22Rv1 (cell line): Measurements from ENCODE around the gene TACC2.

ENCODE experiments used
- H3K27ac ChIP-seq: fragments of 450-650 bp; 2 replicates; pipeline ENCODE4 v1.5.1; 2017
- CTCF ChIP-seq: fragments of 450-650 bp; IDR thresholded peaks from 2 replicates; pipeline ENCODE4 v1.5.1; 2017; ENCODE audit warnings: mild to moderate bottlenecking
- ZFX ChIP-seq: fragments of 450-650 bp; IDR thresholded peaks from 2 replicates; pipeline ENCODE4 v1.6.1; 2017; ENCODE audit warnings: antibody characterized with exemption, borderline replicate concordance

Gene TACC2

DNA sequence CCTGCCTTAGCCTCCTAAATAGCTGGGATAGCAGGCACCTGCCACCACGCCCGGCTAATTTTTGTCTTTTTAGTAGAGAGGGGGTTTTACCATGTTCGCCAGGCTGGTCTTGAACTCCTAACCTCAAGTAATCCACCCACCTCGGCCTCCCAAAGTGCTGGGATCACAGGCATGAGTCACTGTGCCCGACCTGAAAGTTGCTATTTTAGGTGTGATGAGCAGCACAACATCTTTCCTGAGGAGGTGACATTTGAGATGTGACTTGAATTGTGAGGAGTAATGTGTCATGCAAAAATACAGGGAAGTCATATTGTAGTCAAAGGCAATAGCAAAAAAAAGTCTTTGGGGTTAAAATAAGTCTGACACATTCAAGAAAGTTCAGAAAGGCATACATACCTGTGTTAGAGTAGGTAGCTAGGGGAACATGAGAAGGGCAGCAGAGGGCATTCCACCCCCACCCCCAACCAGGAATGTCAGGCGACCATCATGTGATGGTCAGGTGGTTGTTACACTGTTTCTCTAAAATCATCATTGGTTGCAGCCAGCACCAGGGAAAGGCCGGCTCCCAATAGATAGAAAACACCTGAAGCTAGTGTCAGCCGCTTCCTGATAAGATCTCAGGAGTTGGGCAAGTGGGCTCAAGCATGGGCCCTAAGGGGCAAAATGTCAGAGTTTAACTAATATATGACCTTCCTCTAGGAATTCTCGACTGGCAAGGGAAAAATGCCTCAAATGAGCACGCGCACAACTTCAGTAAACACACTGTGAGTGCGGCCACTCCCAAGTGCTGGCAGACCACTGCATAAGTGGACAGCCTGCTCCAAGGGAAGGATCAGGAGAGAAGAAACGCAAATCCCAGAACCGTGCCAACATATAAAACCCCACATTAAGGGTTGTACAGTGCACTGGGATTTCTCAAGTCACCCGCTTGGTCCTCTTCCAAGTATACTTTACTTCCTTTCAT, at the start of gene TACC2:
TSS of gene TACC2 (plus strand) at position 803 of the 964 bp plus-strand sequence. CDS start 32,819 bp downstream, outside the sequence.
- TF ChIP-seq CTCF (no peak), ZFX (no peak)
- no peak within 1 kb of the TSS for H3K27ac ChIP-seq

GRCh38 chr10:121941532-121941931, 47.4 kb upstream of the TACC2 start:
- no peak overlapping the region for H3K27ac ChIP-seq

DNA sequence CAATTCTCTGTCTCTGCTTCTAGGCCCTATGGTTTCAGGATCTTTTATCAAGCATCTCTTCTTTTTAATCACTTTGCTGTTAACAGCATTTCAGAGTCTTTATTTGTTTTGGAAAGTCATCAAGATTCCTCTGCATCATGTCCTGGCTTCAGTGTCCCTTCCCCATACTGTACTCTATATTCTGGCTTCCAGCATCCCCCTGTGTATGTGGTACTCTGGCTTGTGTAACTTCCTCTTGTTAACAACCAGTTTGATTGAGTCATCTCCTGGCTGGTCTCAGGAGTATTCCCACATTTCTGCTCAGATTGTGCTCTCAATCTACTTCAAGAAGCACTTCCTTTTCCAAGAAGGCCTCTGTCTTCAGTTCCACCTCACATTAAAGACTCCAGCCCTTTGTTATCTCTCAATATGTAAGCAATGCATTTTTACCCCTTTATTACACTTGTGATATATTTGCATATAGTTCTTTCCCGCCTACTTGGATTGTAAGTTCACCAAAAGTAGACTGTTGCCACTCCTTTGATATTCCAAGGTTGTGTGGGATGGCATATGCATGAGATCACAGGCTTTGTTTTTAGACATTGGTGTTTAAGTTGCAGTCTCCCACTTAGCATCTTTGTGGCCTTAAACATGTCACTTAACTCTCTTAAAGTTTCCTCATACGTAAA, 46.1 kb upstream of the TACC2 start:
- TF ChIP-seq CTCF (no peak), ZFX (no peak)
- H3K27ac ChIP-seq, result no peak overlapping the region

More at GRCh38 chr10:121941532-121941931, 47.4 kb upstream of the TACC2 start:
- TF ChIP-seq CTCF (no peak), ZFX (no peak)

DNA sequence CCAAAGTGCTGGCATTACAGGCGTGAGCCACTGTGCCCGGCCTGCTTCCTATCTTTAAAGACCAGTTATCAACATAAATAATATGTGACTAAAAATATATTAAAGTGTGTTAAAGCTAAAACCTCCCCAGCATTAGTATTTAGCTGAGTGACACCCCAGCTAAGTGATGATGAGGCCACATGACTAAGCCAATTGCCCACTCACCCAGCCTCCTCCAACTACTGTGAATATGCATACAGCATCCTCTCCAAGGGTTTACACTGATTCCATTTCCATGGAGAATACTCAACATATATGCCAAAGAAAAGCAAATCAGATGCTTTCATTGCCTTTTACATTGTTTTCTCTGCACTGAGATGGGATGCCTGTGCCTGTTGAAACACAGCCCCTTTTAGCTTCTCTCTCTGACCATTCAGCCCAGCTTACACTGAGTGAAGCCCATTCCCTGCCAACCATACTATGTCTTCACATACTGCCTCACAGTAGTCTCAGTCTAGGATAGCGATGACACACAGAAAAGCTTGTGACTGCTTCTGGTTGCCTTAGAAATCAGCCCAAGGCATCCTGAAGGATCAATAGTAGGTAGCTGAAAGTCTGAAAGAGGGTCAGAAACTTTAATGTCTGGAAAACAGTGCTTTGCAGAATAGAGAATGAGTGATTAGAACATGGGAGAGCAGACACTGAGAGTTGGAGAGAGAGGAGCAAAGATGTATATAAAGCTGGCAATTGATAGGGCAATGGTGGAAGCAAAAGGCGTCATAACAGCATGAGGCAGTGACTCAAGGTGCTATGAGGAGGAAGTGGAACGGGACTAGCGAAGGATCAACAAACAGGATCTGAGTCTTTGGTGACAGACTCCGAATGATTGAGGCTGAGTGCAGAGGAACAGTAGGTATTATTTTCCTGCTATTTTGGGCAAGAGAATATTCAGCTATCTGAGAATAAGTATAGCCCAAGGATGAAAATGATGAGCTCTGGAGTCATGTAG, 41.3 kb upstream of the TACC2 start:
- H3K27ac ChIP-seq, result no peak overlapping the region
- TF ChIP-seq ZFX, result no peak
- TF ChIP-seq CTCF, result no peak

DNA sequence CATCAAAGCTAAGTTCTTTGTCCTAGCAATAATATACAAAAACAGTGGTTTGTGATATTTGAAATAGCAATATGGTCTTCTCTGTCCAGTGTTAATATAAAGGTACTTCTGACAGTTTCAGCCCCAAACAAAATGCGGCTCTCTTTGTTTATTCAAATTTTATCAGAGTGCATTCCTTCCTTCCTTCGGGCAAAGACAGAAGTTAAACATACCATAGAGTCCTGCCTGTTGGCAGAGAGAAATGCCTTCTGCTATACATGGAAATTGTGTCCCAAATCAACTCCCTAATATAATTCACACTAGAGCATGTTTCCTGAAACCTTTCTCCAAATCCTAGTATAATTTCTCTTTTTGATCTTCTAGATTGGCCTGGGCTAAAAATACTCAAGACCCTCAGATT, 39.9 kb upstream of the TACC2 start:
- no peak overlapping the region for H3K27ac ChIP-seq
- TF ChIP-seq ZFX, result no peak
- TF ChIP-seq CTCF, result no peak

- H3K27ac ChIP-seq, result no peak overlapping the region
- no peak for TF ChIP-seq ZFX
- no peak for TF ChIP-seq CTCF
These were observed 39.5 kb upstream of the TACC2 start for GRCh38 chr10:121949451-121949850.
